HL-60 (cell line): ENCODE results near the gene CFAP141.

Source experiments
- DNase-seq, 2 experiments: peaks; one replicate each; pipeline ENCODE4 v3.0.0-alpha.2; 2010 to 2020; ENCODE audit warnings: low read depth in 1 of 2, low spot score in 1 of 2
- H3K27ac ChIP-seq: fragments of 250-450 bp; sonication (Bioruptor Pico); replicated peaks from 2 replicates; pipeline ENCODE4 v1.5.1; 2020; ENCODE audit warnings: mild to moderate bottlenecking, moderate library complexity
- H3K27me3 ChIP-seq: fragments of 250-450 bp; sonication (Bioruptor Pico); 2 replicates; pipeline ENCODE4 v1.5.1; 2021; ENCODE audit warnings: mild to moderate bottlenecking, moderate library complexity; ENCODE audit not compliant: insufficient read depth, poor library complexity, severe bottlenecking
- H3K4me3 ChIP-seq: replicated peaks from 2 replicates; pipeline ENCODE4 v1.5.1; 2011; ENCODE audit warnings: mild to moderate bottlenecking, control low read depth, low read length; ENCODE audit not compliant: insufficient read depth
- CTCF ChIP-seq: IDR thresholded peaks from one replicate; pipeline ENCODE4 v1.5.1; 2011; ENCODE audit warnings: low read length, control low read depth, inconsistent platforms; ENCODE audit not compliant: insufficient read depth
- GABPA ChIP-seq: IDR thresholded peaks from 2 replicates; pipeline ENCODE4 v1.6.1; 2012; ENCODE audit warnings: low read depth
- POLR2AphosphoS5 ChIP-seq: IDR thresholded peaks from 2 replicates; pipeline ENCODE4 v1.6.1; 2012; ENCODE audit warnings: low read depth
- SPI1 ChIP-seq: IDR thresholded peaks from 2 replicates; pipeline ENCODE4 v1.6.1; 2012; ENCODE audit warnings: low read depth, mild to moderate bottlenecking, borderline replicate concordance
- TF ChIP-seq, protein P1 (sequence below): IDR thresholded peaks from 2 replicates; pipeline ENCODE4 v1.6.1; 2012; ENCODE audit warnings: low read depth; ENCODE audit not compliant: insufficient replicate concordance

The CFAP141 gene

DNA sequence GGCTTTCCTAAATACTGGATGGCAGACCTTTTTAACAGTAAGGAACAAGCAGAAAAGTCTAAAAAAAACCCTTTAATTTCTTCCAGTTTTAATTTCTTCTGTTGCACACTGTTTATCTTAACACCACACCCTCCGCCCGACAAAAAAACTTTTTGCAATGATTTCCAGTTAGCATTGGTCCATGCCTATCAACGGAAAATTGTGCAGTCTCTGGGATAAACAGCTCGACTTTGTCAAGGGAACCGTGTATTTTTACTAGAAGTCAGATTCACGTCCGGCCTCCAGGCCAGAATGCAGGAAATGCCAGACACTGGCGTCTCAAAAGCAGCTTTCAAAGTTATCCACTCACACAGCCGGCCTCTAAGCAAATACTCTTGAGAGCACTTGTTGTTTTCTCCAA, 50.9 kb downstream of the CFAP141 start:
- no peak for DNase-seq
- Histone ChIP-seq H3K27me3 (no peaks in the 10 kb centered on the region), H3K27ac (no peak overlapping the region; the same call in 1 of the 2 replicates), H3K4me3 (no peak overlapping the region)
- TF ChIP-seq CTCF (no peak), SPI1 (no peak), GABPA (no peak)

DNA sequence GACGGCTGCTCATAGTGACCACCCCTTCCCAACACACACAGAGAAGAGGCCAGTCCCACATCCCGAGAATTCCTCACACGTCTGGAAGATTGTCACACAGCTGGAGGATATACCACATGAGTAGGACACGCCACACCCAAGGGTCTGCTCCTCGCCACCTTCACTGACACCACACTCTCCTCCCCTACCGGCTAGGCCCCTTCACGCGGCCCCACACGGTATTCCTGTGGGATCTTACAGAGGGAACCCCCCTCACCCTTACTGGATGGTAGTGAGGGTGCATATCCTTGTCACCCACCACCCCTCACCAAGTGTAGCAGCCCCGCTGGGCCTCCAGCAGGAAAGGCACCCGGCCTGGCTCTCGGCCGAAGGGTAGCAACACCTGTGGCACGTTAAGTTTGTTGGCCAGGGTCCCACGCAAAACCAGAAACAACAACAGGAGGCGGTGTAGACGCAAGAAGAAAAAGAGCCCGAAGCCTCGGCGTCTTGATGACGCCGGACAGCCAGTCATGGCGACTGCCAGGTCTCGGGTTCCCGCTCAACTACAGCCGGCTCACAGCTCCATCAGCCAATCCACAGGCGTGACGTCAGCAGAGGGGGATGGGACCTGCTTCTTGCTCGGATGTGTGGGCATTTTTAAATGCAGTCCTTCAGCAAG, 51.5 kb downstream of the CFAP141 start, which contains the start of gene NUP210L:
Gene NUP210L (minus strand): TSS at position 540 of the 658 bp plus-strand sequence.
- Histone ChIP-seq H3K27ac (peak within 1 kb of the TSS; percentile 76; the same call in 1 of the 2 replicates), H3K27me3 (no peaks in the 10 kb centered on the region), H3K4me3 (no peak within 1 kb of the TSS)
- no peak for DNase-seq
- peak; percentile 40 for TF ChIP-seq POLR2AphosphoS5
- TF ChIP-seq, protein P1, sequence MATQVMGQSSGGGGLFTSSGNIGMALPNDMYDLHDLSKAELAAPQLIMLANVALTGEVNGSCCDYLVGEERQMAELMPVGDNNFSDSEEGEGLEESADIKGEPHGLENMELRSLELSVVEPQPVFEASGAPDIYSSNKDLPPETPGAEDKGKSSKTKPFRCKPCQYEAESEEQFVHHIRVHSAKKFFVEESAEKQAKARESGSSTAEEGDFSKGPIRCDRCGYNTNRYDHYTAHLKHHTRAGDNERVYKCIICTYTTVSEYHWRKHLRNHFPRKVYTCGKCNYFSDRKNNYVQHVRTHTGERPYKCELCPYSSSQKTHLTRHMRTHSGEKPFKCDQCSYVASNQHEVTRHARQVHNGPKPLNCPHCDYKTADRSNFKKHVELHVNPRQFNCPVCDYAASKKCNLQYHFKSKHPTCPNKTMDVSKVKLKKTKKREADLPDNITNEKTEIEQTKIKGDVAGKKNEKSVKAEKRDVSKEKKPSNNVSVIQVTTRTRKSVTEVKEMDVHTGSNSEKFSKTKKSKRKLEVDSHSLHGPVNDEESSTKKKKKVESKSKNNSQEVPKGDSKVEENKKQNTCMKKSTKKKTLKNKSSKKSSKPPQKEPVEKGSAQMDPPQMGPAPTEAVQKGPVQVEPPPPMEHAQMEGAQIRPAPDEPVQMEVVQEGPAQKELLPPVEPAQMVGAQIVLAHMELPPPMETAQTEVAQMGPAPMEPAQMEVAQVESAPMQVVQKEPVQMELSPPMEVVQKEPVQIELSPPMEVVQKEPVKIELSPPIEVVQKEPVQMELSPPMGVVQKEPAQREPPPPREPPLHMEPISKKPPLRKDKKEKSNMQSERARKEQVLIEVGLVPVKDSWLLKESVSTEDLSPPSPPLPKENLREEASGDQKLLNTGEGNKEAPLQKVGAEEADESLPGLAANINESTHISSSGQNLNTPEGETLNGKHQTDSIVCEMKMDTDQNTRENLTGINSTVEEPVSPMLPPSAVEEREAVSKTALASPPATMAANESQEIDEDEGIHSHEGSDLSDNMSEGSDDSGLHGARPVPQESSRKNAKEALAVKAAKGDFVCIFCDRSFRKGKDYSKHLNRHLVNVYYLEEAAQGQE: no peak
- TF ChIP-seq CTCF: no peak
- no peak for TF ChIP-seq GABPA
- TF ChIP-seq SPI1: no peak

GRCh38 chr1:154154053-154154452, 52.1 kb downstream of the CFAP141 start:
- Histone ChIP-seq H3K4me3 (no peak overlapping the region), H3K27ac (no peak overlapping the region), H3K27me3 (no peaks in the 10 kb centered on the region)
- no peak for DNase-seq
- TF ChIP-seq SPI1 (no peak), GABPA (no peak), CTCF (no peak), POLR2AphosphoS5 (no peak)
- TF ChIP-seq, protein P1: no peak

DNA sequence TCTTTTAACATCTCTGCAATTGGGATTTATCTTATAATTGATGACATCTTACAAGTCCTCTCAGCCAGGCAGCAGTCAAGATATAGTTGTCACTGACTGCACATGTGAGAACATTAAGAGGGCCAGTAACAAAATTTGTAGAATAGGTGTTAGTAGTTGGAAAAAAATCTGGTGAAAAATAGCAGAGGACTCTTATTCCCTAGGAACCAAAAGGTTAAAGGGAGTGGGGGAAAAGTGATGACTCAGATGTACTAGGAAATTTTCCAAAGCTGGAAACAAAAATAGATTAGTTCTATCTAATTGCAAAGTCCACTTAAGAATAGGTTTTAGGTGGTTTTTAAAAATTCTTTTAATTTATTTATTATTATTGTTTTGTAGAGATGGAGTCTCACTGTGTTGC, 54.8 kb downstream of the CFAP141 start:
- no peaks in the 10 kb centered on the region for H3K27me3 ChIP-seq
- H3K4me3 ChIP-seq: no peak overlapping the region
- H3K27ac ChIP-seq: no peak overlapping the region
- TF ChIP-seq CTCF: no peak
- TF ChIP-seq POLR2AphosphoS5: no peak
- TF ChIP-seq, protein P1: no peak
- TF ChIP-seq GABPA: no peak
- TF ChIP-seq SPI1: no peak
- DNase-seq: no peak
